Gastroesophageal sphincter (tissue), 4 donors: ENCODE results near the gene PEX10. TPM values are rescaled to one million over a fixed set of nuclear protein-coding genes. Genes with fewer than 3 reads are reported as not detected.
"Not testable (repeated sequence)": the region's sequence is repeated elsewhere in the genome, so short reads cannot be mapped to it uniquely, and the experiment has no call there.

ENCODE experiments used
- ATAC-seq: fragments of 150-250 bp; one replicate; pipeline ENCODE4 v1.9.1; 2016; ENCODE audit warnings: mild to moderate bottlenecking, moderate library complexity
- H3K27ac ChIP-seq, 4 donors: fragments of 200-600 bp; sonication (generic) in 3 of 4; 1 replicate in 3 of 4; 2 replicates in 1 of 4; pipeline ENCODE4 v1.5.1; 2016 to 2019
- H3K27me3 ChIP-seq: fragments of 200-600 bp; sonication (generic); one replicate; pipeline ENCODE4 v1.5.1; 2019
- H3K36me3 ChIP-seq, 2 donors: fragments of 200-600 bp; sonication (generic); one replicate each; pipeline ENCODE4 v1.5.1; 2019; ENCODE audit warnings: control low read depth in 1 of 2
- H3K4me1 ChIP-seq, 3 donors: fragments of 200-600 bp; sonication (generic); 1 replicate in 2 of 3; 2 replicates in 1 of 3; pipeline ENCODE4 v1.5.1; 2016 to 2019; ENCODE audit warnings: control low read depth in 2 of 3
- H3K4me3 ChIP-seq, 2 donors: fragments of 200-600 bp; sonication (generic); one replicate each; pipeline ENCODE4 v1.5.1; 2019; ENCODE audit warnings: mild to moderate bottlenecking in 1 of 2, moderate library complexity in 1 of 2
- H3K9me3 ChIP-seq, 3 donors: fragments of 200-600 bp; sonication (generic); one replicate each; pipeline ENCODE4 v1.5.1; 2017 to 2019; ENCODE audit warnings: control low read depth in 2 of 3
- EP300 ChIP-seq: sonication (generic); formaldehyde crosslinking; IDR thresholded peaks from one replicate; pipeline ENCODE4 v1.6.1; 2017; ENCODE audit warnings: antibody characterized with exemption, mild to moderate bottlenecking
- POLR2A ChIP-seq, 2 donors: fragments of 450-650 bp; IDR thresholded peaks; one replicate each; pipeline ENCODE4 v1.6.1; 2017; ENCODE audit warnings: antibody characterized with exemption in 2 of 2, mild to moderate bottlenecking in 2 of 2, moderate library complexity in 1 of 2
- POLR2AphosphoS5 ChIP-seq: sonication (generic); formaldehyde crosslinking; IDR thresholded peaks from one replicate; pipeline ENCODE4 v1.6.1; 2017; ENCODE audit warnings: antibody characterized with exemption
- WGBS, 2 donors: methylation state at CpG; one replicate each; pipeline ENCODE4 v1.1.5; 2018; ENCODE audit warnings: low coverage in 1 of 2; 5-methylcytosine and 5-hydroxymethylcytosine counted together
- total RNA-seq, 4 donors: library from RNA; depleted of rRNA; stranded (reverse); fragments of >200 nt; gene quantifications; one replicate each; pipeline ENCODE4 v1.1.0, GENCODE V29; 2016
- TF ChIP-seq, protein P1 (sequence below), 4 experiments: fragments of 200-600 bp in 2 of 4; fragments of 450-650 bp in 2 of 4; sonication (generic) in 1 of 4; IDR thresholded peaks; one replicate each; pipeline ENCODE4 v1.5.1; 2017 to 2019; ENCODE audit warnings: antibody characterized with exemption in 4 of 4, mild to moderate bottlenecking in 2 of 4, moderate library complexity in 2 of 4

Gene PEX10
- total RNA-seq, result 10 to 100 TPM; 18.2 to 30.0 (median 21.6) TPM

DNA sequence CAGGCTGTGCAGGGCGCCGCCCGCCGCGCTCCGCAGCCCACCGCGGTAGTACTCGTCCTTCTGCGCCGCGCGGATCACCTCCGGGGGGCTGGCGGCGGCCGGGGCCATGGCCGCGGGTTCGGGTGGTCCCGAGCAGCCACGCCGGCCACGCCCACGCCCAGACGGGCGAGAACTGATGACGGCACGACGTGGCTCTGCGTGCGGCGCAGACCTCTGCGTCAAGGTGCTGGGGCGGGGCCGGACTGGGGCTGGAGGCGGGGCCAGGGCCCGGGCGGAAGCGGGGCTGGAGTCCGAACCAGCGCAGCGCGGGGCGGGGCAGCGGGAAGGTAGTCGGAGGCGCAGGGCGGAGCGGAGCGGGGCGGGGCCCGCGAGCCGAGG is at the start of gene PEX10:
Gene PEX10 (minus strand): TSS at position 170 of the 378 bp plus-strand sequence. CDS start 62 bp downstream, at position 108.
- Histone ChIP-seq H3K27me3 (peaks cover 18% of the 10 kb centered on the region), H3K9me3 (no peaks in the 10 kb centered on the region), H3K27ac (peak within 1 kb of the TSS; percentile 70 to 96 (median 90)), H3K4me1 (peaks cover 0 to 32% (median 24%) of the 10 kb centered on the region in 3 donors), H3K4me3 (peak within 1 kb of the TSS; percentile 41 to 91), H3K36me3 (peaks cover 0 to 28% of the 10 kb centered on the region in 2 donors)
- WGBS, 2 donors, result no CpG with 5 or more reads among the region's 55 CpGs
- ATAC-seq, result peak; percentile 97
- TF ChIP-seq POLR2A (IDR thresholded peaks at IDR 0.05) (peak; percentile 55 to 60), POLR2AphosphoS5 (peak; percentile 64), EP300 (no peak)
- TF ChIP-seq, protein P1, sequence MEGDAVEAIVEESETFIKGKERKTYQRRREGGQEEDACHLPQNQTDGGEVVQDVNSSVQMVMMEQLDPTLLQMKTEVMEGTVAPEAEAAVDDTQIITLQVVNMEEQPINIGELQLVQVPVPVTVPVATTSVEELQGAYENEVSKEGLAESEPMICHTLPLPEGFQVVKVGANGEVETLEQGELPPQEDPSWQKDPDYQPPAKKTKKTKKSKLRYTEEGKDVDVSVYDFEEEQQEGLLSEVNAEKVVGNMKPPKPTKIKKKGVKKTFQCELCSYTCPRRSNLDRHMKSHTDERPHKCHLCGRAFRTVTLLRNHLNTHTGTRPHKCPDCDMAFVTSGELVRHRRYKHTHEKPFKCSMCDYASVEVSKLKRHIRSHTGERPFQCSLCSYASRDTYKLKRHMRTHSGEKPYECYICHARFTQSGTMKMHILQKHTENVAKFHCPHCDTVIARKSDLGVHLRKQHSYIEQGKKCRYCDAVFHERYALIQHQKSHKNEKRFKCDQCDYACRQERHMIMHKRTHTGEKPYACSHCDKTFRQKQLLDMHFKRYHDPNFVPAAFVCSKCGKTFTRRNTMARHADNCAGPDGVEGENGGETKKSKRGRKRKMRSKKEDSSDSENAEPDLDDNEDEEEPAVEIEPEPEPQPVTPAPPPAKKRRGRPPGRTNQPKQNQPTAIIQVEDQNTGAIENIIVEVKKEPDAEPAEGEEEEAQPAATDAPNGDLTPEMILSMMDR (IDR thresholded peaks at IDR 0.05), result peak in 1 of 4 experiments; percentile 10

DNA sequence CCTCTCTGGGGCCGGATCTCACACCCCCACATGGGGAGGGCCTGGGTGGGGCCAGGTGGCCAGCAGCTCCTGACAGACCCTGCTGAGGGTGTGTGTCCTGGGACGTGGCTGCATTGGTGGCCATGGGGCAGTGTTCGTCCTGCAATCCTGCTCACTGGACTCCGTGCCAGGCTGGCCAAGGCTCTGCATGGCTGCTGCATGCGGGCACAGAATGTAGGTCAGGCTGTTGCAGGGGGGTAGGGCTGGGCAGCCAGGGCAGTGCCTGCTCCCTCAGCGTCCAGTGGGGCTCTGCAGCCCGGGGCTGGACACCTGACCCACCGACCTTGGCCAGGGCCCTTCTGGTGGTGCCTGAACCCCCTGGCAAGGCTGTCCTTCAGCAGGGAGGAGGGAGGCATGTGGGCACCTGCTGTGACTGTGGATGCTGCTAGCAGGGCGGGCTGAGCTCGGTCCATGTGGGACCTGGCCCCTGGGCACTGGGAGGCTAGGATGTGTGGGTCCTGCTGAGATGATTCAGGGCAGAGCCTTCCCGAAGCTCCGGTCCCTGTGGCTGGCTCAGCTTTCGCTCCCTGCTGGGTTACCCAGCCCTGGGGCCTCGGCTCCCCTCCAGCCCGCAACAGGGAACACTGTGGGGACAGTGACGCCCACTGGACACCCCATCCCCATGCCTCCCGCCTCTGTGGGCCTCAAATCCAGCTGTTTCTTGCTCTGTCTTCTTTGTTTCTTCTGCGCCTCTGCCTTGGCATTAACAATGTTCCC is 48.8 kb upstream of the PEX10 start:
- 52 to 70% methylated on average over 4 to 5 of the region's 18 CpGs for WGBS, 2 donors
- Histone ChIP-seq H3K4me1 (peaks cover 0 to 7% (median 0%) of the 10 kb centered on the region in 3 donors), H3K27me3 (peaks cover 96% of the 10 kb centered on the region), H3K9me3 (no peaks in the 10 kb centered on the region), H3K36me3 (no peaks in the 10 kb centered on the region), H3K27ac (no peak overlapping the region), H3K4me3 (no peak overlapping the region)
- TF ChIP-seq EP300 (no peak), POLR2A (IDR thresholded peaks at IDR 0.05) (no peak), POLR2AphosphoS5 (no peak)
- TF ChIP-seq, protein P1 (IDR thresholded peaks at IDR 0.05), result no peak
- no peak for ATAC-seq

DNA sequence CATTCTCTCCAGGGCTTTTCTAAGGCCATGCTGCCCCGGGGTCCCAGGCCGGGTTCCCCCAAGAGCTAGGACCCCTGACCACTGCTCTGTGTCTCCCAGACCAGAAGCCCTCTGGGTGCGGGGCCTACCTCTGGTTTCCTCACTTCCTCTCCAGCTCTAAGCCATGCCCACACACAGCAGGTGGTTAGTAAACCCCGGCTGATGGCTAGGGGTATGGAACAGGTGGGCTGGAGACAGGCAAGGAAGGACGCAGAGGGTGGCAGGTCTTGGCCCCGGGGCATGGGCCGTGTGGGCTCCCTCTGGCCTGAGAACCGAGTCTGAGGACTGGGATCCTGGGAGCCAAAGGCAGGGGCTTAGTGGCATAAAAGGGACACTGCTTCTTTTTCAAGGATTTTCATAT is 47.8 kb upstream of the PEX10 start:
- H3K27ac ChIP-seq, result no peak overlapping the region
- WGBS, 2 donors, result no CpG with 5 or more reads among the region's 8 CpGs
- H3K4me3 ChIP-seq, result no peak overlapping the region
- peaks cover 96% of the 10 kb centered on the region for H3K27me3 ChIP-seq
- TF ChIP-seq, protein P1 (IDR thresholded peaks at IDR 0.05), result no peak
- no peak for TF ChIP-seq EP300
- no peak for TF ChIP-seq POLR2A (IDR thresholded peaks at IDR 0.05)
- no peak for TF ChIP-seq POLR2AphosphoS5
- H3K9me3 ChIP-seq, result no peaks in the 10 kb centered on the region
- H3K4me1 ChIP-seq, result peaks cover 0 to 7% (median 0%) of the 10 kb centered on the region in 3 donors
- ATAC-seq, result no peak
- no peaks in the 10 kb centered on the region for H3K36me3 ChIP-seq

DNA sequence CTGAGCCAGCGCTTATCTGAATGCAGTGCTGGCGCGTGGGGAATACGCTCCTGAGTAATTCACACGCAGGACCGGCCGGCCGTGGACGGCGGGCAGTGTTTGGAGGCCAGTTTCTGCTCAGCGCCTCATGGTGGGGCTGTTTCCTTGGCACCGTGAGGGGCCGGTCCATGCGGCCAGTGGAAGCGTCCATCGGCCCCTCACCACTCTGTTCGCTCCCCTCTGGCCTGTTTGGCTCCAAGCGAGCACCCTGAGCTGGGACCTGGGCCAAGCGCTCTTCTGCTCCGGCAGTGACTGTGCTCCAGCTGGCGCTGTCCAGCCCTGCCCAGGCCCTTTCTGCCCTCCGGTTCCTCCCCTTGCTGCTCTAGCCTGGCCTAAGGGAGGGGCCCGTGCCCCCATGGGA is 47.4 kb upstream of the PEX10 start:
- peaks cover 96% of the 10 kb centered on the region for H3K27me3 ChIP-seq

DNA sequence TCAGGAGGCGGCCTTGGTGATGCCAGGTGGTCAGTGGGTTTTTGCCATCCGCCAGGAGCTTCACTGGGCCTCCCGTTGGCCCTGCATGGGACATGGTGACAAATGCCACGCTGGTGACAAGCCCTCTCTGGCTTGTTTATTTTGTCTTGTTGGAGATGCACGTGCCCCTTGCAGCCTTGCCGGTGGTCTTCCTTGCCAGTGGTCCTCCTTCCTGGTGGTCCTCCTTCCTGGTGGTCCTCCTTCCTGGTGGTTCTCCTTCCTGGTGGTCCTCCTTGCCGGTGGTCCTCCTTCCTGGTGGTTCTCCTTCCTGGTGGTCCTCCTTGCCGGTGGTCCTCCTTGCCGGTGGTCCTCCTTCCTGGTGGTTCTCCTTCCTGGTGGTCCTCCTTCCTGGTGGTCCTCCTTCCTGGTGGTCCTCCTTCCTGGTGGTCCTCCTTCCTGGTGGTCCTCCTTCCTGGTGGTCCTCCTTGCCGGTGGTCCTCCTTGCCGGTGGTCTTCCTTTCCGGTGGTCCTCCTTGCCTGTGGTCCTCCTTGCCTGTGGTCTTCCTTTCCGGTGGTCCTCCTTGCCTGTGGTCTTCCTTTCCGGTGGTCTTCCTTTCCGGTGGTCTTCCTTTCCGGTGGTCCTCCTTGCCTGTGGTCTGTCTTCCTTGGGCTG is 46.9 kb upstream of the PEX10 start:
- not testable (repeated sequence) for H3K27ac ChIP-seq

More for the DNA sequence above, 47.4 kb upstream of the PEX10 start:
- H3K27ac ChIP-seq, result no peak overlapping the region
- WGBS, 2 donors, result 60% methylated on average over 1 of the region's 23 CpGs; no CpG with 5 or more reads in 1 of the 2 donors
- TF ChIP-seq EP300 (no peak), POLR2AphosphoS5 (no peak), POLR2A (IDR thresholded peaks at IDR 0.05) (no peak)
- TF ChIP-seq, protein P1 (IDR thresholded peaks at IDR 0.05), result no peak
- ATAC-seq, result no peak
- H3K36me3 ChIP-seq, result no peaks in the 10 kb centered on the region
- H3K4me3 ChIP-seq, result no peak overlapping the region
- peaks cover 0 to 7% (median 0%) of the 10 kb centered on the region in 3 donors for H3K4me1 ChIP-seq
- H3K9me3 ChIP-seq, result no peaks in the 10 kb centered on the region

More for the DNA sequence above, 46.9 kb upstream of the PEX10 start:
- not testable (repeated sequence) for ATAC-seq, H3K36me3 ChIP-seq, H3K9me3 ChIP-seq, H3K4me3 ChIP-seq, H3K4me1 ChIP-seq
- peaks cover 96% of the 10 kb centered on the region for H3K27me3 ChIP-seq
- WGBS, 2 donors, result 82 to 90% methylated on average over 2 to 8 of the region's 16 CpGs
